OCI-LY3 (cell line): ENCODE data around the gene ZNF12.

Experiments
- H2AFZ ChIP-seq: fragments of 200-600, 300-600 bp; shearing (Covaris generic); 2 replicates; pipeline ENCODE4 v1.6.0; 2014; ENCODE audit warnings: antibody characterized with exemption, low read depth, low read length
- H3K27ac ChIP-seq: fragments of 200-600, 300-600 bp; sonication (generic); 2 replicates; pipeline ENCODE4 v1.5.1; 2014; ENCODE audit warnings: mild to moderate bottlenecking, low read length, moderate library complexity, mixed read lengths
- H3K27me3 ChIP-seq: fragments of 200-600, 300-600 bp; sonication (generic); 2 replicates; pipeline ENCODE4 v1.6.1; 2014; ENCODE audit warnings: low read depth, low read length, mixed read lengths
- H3K36me3 ChIP-seq: fragments of 200-600, 300-600 bp; sonication (generic); replicated peaks from 2 replicates; pipeline ENCODE3; 2014; ENCODE audit warnings: low read depth, low read length, mixed read lengths
- H3K4me1 ChIP-seq: fragments of 300-600, 200-600 bp; sonication (generic); 2 replicates; pipeline ENCODE4 v1.6.1; 2014; ENCODE audit warnings: low read length, mixed read lengths
- H3K4me2 ChIP-seq: fragments of 200-600, 300-600 bp; sonication (generic); 2 replicates; pipeline ENCODE4 v1.6.1; 2014; ENCODE audit warnings: low read length, mixed read lengths
- H3K4me3 ChIP-seq: fragments of 300-600, 200-600 bp; sonication (generic); 2 replicates; pipeline ENCODE4 v1.5.1; 2014; ENCODE audit warnings: antibody characterized with exemption, mild to moderate bottlenecking, low read length, moderate library complexity
- H3K79me2 ChIP-seq: fragments of 300-600, 200-600 bp; shearing (Covaris generic); 2 replicates; pipeline ENCODE4 v1.6.1; 2014; ENCODE audit warnings: mild to moderate bottlenecking, low read length, mixed read lengths
- H3K9ac ChIP-seq: fragments of 300-600, 200-600 bp; shearing (Covaris generic); 2 replicates; pipeline ENCODE4 v1.6.0; 2014; ENCODE audit warnings: mild to moderate bottlenecking, low read length, moderate library complexity
- H3K9me3 ChIP-seq: fragments of 200-600, 300-600 bp; shearing (Covaris generic); 2 replicates; pipeline ENCODE4 v1.6.1; 2014; ENCODE audit warnings: low read length, mixed read lengths; ENCODE audit not compliant: insufficient read depth
- H4K20me1 ChIP-seq: fragments of 200-600, 300-600 bp; sonication (generic); 2 replicates; pipeline ENCODE4 v1.6.1; 2016; ENCODE audit warnings: low read length, mixed read lengths; ENCODE audit not compliant: insufficient read depth
- CTCF ChIP-seq: fragments of 200-600, 300-600 bp; sonication (generic); IDR thresholded peaks from 2 replicates; pipeline ENCODE4 v1.5.1; 2014; ENCODE audit warnings: antibody characterized with exemption, low read length, low read depth
- EZH2phosphoT487 ChIP-seq: fragments of 200-600 bp; shearing (Covaris generic); IDR thresholded peaks from 2 replicates; pipeline ENCODE4 v1.6.1; 2018; ENCODE audit warnings: antibody characterized with exemption, mixed run types, low read depth

The ZNF12 gene

DNA sequence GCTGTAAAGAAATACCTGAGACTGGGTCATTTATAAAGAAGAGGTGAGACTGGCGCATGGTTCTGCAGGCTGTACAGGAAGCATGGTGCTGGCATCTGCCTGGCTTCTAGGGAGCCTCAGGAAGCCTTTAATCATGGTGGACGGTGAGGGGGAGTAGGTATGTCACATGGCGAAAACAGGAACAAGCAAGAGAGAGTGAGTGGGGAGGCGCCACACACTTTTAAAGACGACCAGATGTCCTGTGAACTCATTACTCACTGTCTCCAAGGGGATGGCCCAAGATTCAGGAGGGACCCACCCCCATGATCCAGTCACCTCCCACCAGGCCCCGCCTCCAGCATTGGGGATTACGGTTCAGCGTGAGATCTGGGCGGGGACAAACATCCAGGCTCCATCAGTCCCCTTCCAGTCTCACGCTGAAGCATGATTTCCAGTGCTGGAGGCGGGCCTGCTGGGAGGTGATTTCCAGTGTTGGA lies 66.5 kb downstream of the ZNF12 start:
- peaks cover 7% of the 10 kb centered on the region for H3K36me3 ChIP-seq
- TF ChIP-seq CTCF (no peak), EZH2phosphoT487 (no peak)
- no peak overlapping the region for H3K9ac ChIP-seq
- no peak overlapping the region for H3K4me2 ChIP-seq
- H3K27ac ChIP-seq, result no peak overlapping the region
- no peaks in the 10 kb centered on the region for H3K9me3 ChIP-seq
- no peak overlapping the region for H2AFZ ChIP-seq
- H4K20me1 ChIP-seq, result no peaks in the 10 kb centered on the region
- H3K79me2 ChIP-seq, result peaks cover 51% of the 10 kb centered on the region
- no peak overlapping the region for H3K4me3 ChIP-seq
- no peaks in the 10 kb centered on the region for H3K27me3 ChIP-seq
- H3K4me1 ChIP-seq, result peaks cover 10% of the 10 kb centered on the region

DNA sequence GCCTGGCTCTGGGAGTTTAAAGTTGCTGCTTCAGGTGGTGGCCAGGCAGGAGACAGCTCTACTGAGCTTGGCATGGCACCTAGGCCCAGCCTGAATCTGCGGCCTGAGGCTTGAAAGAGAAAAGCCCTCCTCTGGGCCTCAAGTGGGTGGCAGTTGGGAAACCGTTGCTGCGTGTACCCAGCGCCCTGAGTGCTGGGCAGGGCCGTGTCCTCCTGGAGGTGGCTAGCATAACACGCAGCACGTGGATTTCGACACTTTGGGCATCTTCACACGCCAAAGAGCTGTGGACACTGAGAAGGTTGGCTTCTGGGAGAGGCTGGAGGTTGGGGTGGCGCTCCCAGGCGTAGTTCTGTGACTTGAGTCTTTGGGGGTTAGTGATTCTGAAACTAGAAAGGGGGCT lies 67.1 kb downstream of the ZNF12 start:
- no peak overlapping the region for H3K4me2 ChIP-seq

DNA sequence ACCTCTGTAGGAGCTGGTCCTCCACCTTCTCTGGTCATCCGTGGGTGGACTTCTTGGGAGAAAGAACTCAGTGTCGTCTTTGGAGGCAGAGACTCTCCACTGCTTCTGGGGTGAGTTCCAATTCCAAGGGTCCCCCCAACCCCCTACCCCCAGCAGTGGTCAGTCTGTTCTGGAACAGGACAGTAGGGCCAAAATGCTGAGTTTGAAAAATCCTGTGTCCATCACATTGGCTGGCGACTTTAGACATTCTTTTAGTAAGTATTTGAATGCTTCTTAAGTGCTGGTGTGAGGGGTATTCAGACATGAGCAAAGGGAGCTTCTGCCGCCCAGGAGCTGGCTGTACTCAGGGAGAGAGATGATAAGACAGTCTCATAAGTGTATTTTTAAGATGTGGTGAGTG lies 67.7 kb downstream of the ZNF12 start:
- no peak overlapping the region for H3K4me2 ChIP-seq
- H2AFZ ChIP-seq, result no peak overlapping the region
- H4K20me1 ChIP-seq, result no peaks in the 10 kb centered on the region
- peaks cover 3% of the 10 kb centered on the region for H3K36me3 ChIP-seq
- no peak overlapping the region for H3K9ac ChIP-seq
- no peaks in the 10 kb centered on the region for H3K27me3 ChIP-seq
- no peak overlapping the region for H3K27ac ChIP-seq
- no peak overlapping the region for H3K4me3 ChIP-seq
- H3K9me3 ChIP-seq, result no peaks in the 10 kb centered on the region
- peaks cover 51% of the 10 kb centered on the region for H3K79me2 ChIP-seq
- TF ChIP-seq CTCF, result no peak
- no peak for TF ChIP-seq EZH2phosphoT487
- H3K4me1 ChIP-seq, result peaks cover 10% of the 10 kb centered on the region

More for the DNA sequence above, 67.1 kb downstream of the ZNF12 start:
- Histone ChIP-seq H3K27ac (no peak overlapping the region), H3K36me3 (peaks cover 5% of the 10 kb centered on the region), H3K4me3 (no peak overlapping the region), H2AFZ (no peak overlapping the region), H3K79me2 (peaks cover 51% of the 10 kb centered on the region), H3K9me3 (no peaks in the 10 kb centered on the region), H3K9ac (no peak overlapping the region), H3K27me3 (no peaks in the 10 kb centered on the region), H3K4me1 (peaks cover 10% of the 10 kb centered on the region), H4K20me1 (no peaks in the 10 kb centered on the region)
- TF ChIP-seq EZH2phosphoT487 (no peak), CTCF (no peak)
